SHP77 (cell line): ENCODE results near the gene SRPX.

Experiments
- DNase-seq, 2 experiments: peaks; one replicate each; lab custom pipeline; 2025; lab: John Stamatoyannopoulos, UW

The SRPX gene, protein sequence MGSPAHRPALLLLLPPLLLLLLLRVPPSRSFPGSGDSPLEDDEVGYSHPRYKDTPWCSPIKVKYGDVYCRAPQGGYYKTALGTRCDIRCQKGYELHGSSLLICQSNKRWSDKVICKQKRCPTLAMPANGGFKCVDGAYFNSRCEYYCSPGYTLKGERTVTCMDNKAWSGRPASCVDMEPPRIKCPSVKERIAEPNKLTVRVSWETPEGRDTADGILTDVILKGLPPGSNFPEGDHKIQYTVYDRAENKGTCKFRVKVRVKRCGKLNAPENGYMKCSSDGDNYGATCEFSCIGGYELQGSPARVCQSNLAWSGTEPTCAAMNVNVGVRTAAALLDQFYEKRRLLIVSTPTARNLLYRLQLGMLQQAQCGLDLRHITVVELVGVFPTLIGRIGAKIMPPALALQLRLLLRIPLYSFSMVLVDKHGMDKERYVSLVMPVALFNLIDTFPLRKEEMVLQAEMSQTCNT

DNA sequence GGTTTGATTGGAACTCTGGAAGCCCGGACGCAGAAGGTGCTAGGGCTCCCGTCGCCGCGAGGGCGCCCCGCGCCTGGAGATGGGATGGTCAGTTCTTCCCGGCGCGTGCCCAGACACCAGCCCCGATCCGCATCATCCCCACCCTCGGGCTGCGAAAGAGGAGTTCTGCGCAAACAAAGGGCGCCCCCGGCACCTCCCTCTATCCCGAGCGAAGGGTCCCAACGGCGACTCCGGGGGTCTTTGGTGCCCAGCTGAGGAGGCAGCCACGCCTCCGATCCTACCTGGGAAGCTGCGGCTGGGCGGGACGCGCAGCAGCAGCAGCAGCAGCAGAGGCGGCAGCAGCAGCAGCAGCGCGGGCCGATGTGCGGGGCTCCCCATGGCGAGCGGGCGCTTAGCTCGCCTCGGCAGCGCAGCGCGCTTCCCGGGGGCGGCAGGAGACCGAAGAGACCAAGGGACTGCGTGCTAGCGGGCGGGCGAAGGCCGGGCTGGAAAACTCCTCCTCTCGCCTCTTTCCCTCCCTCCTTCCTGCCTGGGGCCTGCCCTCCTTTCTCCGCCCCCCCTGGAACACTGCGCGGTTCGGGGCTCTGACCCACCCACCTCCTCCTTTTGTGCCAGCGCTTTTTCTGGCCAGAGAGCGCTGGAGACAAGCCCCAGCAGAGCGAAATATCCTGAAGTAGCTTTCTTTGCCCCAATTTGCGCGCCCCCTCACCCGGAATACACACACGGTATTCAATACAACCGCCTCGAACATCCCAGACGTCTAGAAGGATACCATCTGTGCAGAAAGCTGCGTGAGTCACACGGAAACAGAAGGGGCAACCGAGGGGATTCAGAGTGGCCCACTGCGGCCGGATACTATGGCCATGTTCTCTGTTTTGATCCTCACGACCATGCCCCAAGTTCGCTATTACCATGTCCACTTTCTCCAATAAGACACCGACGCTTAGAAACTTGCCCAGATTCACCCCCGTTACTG, at the start of gene SRPX:
SRPX (minus strand) TSS at position 457 of the 976 bp plus-strand sequence; CDS start at position 378, 79 bp downstream.
- DNase-seq = no peak

DNA sequence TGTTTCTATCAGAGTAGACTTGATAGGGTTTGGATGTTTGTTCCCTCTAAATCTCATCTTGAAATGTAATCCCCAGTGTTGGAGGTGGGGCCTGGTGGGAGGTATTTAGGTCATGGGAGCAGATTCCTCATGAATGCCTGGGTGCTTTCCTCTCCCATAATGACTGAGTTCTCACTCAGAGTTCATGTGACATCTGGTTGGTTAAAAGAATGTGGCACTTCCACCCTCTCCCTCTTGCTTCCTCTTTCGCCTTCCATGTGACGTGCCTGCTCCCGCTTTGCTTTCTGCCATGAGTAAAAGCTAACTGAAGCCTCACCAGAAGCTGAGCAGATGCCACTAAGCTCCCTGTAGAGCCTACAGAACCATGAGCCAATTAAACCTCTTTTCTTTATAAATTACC, 47.3 kb upstream of the SRPX start:
- no peak for DNase-seq

DNA sequence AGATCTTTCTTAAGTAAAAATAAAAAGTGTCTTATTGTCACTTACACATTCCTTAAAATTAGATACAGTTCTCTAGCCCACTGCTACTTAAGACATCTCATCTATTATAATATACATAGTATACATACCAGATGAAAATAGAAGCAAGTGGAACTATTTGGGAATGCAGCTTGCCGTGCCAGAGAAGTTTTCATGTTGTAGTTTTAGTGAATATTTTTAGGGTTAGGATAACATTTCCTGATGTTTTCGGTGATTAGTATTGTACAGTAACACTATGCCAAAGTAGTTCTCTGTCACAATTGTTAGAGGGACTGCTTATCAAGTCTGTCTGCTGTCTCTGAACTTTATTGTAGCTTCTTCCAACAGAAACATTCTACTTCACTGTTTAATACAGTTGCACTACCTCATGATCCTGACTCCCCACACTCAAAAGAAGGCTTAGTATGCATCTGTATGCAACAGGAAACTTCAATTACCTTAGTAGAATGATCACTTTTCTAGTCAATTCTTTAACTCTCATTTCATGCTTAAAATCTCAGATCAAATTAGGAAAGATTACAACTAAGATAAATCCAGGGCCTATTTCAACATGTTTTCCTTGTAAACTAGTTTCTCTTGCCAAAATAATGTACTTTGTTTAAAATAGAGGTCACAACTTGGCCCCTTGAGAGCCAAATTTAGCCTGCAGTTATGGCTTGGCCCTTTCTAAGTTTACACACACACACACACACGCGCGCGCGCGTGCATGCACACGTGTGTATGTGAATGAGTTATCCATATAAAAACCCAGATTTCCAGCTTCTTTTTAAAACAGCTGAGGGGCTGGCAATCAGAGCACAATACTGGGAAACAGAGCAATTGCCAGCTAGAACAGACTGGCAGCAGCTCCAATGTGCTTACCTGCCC, 42.3 kb upstream of the SRPX start:
- DNase-seq = no peak

DNA sequence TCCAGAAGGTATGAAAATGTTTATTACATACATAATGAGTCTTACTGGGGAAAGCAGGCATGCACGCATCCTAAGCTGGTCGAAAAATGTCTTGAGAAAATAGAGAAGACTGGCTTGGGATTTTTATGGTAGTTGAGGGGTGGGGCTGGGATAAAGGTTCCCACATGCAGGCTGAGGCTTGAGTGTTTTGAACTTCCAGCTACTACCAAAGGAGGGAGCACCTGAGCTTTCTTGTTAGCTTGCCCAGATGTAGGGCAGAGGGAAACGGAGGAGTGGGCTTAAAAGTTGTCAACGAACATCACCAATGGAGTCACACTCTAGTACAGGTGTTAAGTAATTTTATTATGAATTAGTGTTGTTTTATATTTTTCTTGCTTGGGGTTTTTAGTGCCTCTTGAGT, 39.6 kb upstream of the SRPX start:
- peak; percentile 3 to 24 for DNase-seq

DNA sequence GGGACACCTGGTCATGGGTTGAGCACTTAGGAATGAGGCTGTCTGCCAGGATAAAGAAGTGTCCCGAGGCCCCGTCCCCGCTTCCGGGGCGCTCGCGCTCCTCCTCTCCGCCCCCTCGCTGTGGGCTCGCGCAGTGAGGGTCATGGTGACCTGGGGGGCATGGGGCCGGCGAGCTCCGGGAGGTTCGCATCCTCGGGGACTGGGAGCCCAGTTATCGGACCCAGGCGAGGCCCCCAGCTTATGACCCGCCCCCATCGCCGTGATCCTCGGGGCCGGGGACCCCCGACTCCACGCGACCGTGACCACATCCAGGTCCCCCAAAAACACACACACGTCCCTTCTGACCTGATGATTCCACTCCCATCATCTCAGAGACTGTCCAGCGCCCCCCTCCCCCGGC, 35.3 kb upstream of the SRPX start:
- DNase-seq = no peak

- DNase-seq = no peak
Observed at GRCh38 chrX:38249965-38250364, 29.3 kb upstream of the SRPX start.

DNA sequence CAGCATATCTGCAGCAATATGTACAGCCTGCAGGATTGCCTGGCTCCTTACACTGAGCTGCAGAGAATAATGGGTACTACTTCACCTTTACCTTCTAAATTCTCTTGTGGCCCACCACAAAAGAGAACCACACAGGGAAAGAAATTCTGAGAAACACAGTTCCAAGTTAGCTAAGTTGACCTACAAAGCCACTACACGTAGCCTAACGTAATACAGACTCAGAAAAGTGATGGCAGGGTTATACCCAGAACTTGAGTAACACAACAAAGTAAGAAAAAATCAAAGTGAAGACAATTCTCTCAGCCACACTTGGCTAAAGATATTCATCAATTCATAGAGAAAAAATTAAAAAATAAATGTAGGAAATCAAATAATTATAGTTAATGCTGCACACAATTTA, 26.4 kb upstream of the SRPX start:
- DNase-seq = no peak

GRCh38 chrX:38240541-38240940, 19.9 kb upstream of the SRPX start:
- DNase-seq = no peak

DNA sequence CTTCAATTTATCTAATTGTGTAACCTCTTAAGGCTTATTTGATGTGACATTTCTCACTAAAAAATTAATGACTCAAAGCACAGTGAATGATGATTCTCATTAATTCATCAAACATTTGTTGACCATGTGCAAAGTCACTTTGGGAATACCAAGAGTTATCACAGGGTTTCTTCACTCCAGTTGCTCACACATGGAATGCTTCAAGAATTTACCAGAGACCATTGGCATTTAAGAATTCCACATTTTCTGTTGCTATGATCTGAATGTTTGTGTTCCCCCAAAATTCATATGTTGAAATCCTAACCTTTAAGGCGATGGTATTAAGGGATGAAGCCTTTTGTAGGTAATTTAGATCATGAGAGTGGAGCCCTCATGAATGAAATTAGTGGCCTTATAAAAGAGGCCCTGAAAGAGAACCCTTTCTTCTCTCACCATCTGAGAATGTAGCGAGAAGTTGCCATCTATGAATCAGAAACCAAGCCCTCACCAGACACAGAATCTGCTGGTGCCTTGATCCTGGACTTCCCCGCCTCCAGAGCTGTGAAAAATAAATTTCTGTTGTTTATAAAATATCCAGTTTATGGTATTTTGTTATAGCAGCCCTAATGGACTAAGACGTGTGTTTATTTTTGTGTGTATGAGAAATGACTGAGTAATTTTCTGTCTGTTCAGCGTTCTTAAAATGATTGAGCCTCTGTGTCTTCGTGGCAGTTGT, 16.4 kb upstream of the SRPX start:
- no peak for DNase-seq

DNA sequence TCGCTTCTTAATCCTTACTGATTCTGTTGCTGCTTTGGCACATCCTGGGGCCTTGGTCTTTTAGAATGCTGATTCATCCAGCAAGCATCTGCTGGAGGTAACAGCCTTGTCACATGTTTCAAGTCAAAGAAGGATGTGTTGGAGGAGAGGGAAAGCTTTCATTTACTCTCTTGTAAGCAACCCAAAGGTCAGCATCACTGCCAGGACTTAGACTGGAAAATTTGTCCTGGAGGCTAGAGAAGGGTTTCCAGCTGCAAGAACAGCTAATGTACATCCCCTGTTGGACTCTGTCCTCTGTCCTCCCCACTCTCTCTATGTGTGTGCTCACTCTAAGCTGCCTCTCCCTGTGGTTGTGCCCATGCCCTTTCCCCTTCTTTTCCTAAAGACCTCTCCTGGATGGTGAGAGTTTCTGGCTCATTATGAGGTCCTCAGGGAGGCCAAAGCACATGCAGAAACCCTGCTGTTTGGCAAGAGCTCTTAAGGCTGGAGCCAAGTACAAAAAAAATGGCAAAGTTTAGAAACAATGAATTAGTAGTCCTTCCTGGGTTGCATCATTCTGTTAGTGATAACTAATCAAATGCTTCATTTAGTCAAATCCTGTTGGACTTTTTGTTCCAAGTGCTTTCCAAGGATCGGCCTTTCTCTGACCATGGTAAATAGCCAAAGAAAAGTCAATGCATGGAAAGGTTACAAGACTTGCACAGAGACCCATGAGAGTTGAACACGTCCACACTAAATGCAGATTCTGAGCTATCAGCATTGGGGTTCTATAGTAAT, 13.4 kb upstream of the SRPX start:
- no peak for DNase-seq

DNA sequence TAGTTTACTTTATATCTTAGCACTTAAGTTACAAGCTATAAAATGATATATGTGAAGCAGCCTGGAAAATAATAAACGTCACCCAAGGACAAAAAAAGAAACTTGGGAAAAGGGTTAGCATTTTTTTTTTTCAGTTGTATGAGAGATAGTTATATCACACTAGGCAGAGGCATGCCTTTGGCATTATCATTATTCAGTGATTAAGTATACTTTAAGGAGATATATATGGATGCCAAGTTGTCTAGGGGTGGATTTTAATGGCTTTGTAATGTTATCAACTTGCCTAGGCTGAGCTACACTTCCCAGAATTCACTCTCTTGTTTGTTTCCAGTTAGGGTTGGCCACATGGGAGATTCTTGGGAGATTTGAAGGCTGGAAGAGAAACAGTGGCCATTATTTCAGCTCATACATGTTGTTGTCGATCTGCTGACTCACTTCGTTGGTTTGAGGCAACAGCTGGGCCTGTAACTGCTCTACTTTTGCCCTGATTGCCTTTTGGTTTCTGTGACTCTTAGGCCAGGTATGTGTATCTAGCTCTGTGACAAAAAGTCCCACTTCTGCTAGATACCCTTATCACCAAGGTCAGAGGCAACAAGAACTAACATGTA, 11.5 kb upstream of the SRPX start:
- no peak for DNase-seq

GRCh38 chrX:38225093-38225492, 4.4 kb upstream of the SRPX start:
- no peak for DNase-seq

GRCh38 chrX:38224160-38224559, 3.5 kb upstream of the SRPX start:
- DNase-seq = no peak

DNA sequence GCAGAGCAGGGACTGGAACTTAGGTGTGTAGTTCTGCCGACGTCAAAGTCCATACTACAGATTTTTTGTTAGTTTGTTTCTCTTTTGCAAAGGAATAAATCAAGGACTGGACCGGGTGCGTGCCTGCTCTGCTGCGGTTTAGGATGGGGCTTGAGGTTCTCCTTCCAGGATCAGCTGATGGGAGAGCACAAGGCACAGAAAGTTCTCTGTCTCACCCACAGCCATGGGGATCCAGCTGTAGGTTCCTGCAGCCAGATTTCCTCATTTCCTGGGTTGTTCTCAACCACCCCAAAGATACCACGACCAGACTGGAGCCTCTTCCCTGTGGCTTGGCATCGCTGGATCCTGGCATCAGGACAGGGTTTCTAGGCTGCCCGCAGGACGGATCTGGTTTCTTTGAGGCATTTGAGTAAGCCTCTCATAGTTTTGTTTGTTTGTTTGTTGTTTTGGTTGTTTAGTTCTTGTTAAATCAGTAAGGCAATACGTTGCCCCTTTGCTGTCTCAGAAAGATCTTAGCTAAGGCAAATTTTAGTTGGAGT, 789 bp upstream of the SRPX start:
- no peak for DNase-seq

DNA sequence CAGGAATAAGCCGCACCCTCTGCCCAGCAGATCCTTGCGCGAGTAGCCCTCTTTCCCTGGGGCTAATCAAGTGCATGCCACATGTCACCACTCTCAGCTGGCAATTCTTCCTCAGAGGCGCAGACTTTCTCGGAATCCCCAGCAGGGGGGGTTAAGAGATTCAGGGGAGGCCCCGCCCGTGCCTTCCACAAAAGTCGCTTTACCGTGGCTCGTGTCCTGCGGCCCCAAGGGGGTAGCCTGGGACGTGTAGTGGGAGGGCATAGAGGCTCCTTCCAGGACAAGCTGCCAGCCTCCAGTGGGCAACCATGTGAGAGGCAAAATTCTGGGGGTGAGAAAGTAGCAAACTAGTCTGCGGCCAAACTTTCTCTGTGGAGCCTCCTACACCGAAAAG, 652 bp downstream of the SRPX start:
- no peak for DNase-seq

DNA sequence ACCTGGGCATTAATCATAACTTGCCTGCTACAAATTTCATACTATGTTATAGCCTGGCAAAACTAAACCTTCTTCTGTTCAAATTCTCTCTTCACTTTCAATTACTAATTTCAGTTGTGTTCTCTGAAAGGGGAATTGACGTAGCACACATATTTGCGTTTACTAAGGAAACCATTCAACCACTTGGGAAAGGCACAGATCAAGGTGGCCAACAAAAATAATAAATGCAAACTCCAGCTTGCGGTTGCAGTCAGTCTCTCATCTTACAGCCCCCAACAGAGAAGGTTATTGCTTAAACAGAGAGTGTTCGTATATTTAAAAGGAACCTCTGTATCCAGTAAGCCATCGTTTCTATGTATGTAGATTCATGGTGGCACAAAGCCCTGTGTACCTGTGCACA, 4.0 kb downstream of the SRPX start:
- DNase-seq = no peak

DNA sequence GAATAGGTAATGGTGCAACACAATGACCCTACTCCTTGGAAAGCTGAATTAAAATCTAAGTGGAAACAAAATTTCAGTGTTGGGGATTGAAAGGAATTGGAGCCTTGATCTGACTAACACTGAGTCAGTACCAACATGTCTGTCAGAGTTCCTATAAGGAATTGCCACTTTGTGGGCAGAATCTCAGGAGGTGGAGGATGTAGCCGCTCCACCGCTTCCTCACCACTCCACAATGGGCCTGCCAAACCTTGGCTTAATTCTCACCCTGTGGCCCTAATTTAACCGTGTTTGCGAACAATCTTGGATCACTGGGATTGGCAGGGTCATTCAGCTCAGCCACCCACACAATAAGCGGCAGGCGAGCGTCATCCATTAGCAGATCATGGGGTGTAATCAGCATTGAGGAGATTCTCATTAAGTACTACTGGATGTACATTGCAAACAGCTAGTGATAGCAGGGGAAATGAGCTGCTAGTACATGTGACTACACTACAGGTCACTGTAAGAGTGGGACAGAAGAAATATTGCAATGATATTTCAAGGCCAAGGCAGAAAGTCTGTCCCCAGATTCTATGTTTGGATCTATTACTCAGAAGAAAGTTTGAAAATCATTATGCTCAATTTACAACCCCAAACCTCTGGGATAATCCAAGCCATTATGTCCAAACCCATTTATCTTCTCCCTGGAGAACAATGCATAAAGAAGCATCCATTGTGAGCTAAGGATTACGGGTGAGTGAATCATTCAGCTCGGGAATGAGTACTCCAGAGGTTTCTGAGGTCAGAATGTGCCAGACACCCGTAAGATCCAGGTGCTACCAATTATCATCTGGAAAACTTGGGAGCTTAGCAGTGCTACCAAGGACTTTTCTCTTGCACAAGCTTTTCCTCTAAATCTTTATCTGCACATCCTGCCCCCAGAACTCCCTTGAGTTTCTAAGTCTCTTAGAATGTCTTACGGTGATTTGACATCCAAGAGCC, 5.8 kb downstream of the SRPX start:
- DNase-seq = no peak

DNA sequence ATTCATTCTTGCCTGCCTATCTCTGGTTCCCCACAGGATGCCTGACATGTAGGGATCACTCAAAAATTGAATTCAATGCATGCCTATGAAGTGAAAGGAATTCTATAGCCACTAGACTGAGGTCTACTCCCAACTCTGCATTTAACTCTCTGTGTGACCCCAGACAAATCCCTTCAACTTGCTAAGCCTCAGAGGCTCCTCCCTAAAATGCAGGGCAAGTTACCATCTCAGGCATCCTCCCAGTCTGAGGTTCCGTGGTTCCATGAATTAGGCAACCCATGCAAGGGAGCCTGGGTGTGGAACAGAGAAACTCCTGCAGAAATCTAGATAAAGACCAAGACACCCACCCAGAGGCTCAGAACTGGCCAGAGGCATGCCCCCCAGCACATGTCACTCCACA, 6.6 kb downstream of the SRPX start:
- no peak for DNase-seq
